OCI-LY3 (cell line): ENCODE data around the gene ARID5B.

Experiments used
- CTCF ChIP-seq: fragments of 200-600, 300-600 bp; sonication (generic); IDR thresholded peaks from 2 replicates; pipeline ENCODE4 v1.5.1; 2014; ENCODE audit warnings: antibody characterized with exemption, low read length, low read depth
- EZH2phosphoT487 ChIP-seq: fragments of 200-600 bp; shearing (Covaris generic); IDR thresholded peaks from 2 replicates; pipeline ENCODE4 v1.6.1; 2018; ENCODE audit warnings: antibody characterized with exemption, mixed run types, low read depth

- TF ChIP-seq CTCF (no peak), EZH2phosphoT487 (no peak)
These were observed 115.4 kb downstream of the ARID5B start for GRCh38 chr10:62016623-62017490.
